ENCODE results near the gene SAMHD1.

SAMHD1 gene

DNA sequence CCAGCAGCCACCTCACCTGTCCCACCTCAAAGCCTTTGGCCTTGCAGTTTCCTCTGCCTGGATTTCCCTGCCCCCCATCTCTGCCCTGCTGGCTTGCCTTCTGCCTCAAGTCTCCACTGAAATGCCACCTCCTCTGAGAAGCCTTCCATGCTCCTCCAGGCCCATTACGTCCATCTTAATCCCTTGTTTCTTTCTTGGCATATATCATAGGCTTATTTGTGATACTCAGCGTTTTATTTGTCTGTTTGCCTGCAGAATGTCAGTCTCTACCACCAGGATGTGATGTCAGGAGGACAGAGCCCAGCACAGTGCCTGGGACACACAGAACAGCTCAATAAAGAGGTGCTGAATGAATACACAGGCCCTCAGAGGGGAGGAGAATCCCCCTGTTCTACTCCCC lies 100.0 kb downstream of the SAMHD1 start:
- Histone ChIP-seq H3K9ac (ENCODE audit: low read length) (no peak overlapping the region), H4K20me1 (ENCODE audit: low read depth, low read length) (no peaks in the 10 kb centered on the region), H3K36me3 (ENCODE audit: low read length) (no peaks in the 10 kb centered on the region; the same call in 1 of the 2 replicates), H3K79me2 (ENCODE audit: insufficient read depth, low read length) (peaks cover 88% of the 10 kb centered on the region), H3K4me2 (ENCODE audit: low read depth, low read length, poor library complexity, severe bottlenecking) (no peak overlapping the region), H3K27ac (ENCODE audit: low read depth, low read length) (peak overlapping the region; percentile 62), H3K9me3 (ENCODE audit: insufficient read depth, low read length) (0 out of 2 replicates have a peak, but pooled peaks cover 3% of the 10 kb centered on the region), H3K27me3 (ENCODE audit: low read length) (no peaks in the 10 kb centered on the region), H3K4me3 (ENCODE audit: insufficient read depth, low read length, poor library complexity, severe bottlenecking) (no peak overlapping the region), H2AFZ (ENCODE audit: low read depth, low read length, severe bottlenecking) (no peak overlapping the region), H3F3A (ENCODE audit: insufficient read depth) (peaks cover 39% of the 10 kb centered on the region), H3K9me2 (replicated peaks; ENCODE audit: insufficient read depth, low read length) (no peaks in the 10 kb centered on the region)
- TF ChIP-seq, protein P1, sequence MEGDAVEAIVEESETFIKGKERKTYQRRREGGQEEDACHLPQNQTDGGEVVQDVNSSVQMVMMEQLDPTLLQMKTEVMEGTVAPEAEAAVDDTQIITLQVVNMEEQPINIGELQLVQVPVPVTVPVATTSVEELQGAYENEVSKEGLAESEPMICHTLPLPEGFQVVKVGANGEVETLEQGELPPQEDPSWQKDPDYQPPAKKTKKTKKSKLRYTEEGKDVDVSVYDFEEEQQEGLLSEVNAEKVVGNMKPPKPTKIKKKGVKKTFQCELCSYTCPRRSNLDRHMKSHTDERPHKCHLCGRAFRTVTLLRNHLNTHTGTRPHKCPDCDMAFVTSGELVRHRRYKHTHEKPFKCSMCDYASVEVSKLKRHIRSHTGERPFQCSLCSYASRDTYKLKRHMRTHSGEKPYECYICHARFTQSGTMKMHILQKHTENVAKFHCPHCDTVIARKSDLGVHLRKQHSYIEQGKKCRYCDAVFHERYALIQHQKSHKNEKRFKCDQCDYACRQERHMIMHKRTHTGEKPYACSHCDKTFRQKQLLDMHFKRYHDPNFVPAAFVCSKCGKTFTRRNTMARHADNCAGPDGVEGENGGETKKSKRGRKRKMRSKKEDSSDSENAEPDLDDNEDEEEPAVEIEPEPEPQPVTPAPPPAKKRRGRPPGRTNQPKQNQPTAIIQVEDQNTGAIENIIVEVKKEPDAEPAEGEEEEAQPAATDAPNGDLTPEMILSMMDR (IDR thresholded peaks at IDR 0.05; ENCODE audit: insufficient read depth, low read length, poor library complexity, severe bottlenecking), result no peak
- TF ChIP-seq EZH2phosphoT487 (conservative IDR thresholded peaks at IDR 0.05; ENCODE audit: low read length), result no peak

DNA sequence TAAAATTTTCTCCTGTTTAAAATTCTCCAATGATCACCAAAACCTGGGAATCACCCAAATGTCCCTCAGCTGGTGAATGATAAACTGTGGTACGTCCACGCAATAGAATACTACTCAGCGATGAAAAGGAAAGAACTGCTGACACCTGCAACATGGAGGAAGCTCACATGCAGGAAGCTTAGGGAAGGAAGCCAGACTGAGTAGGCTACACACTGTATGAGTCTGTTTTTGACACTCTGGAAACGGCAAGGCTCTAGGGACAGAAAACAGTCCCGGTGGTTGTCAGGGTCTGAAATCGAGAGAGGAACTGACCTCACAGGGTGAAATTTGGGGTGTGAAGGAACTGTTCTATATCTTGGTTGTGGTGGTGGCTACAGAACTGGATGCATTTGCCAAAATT lies 100.7 kb downstream of the SAMHD1 start:
- Histone ChIP-seq H2AFZ (ENCODE audit: low read depth, low read length, severe bottlenecking) (no peak overlapping the region), H4K20me1 (ENCODE audit: low read depth, low read length) (no peaks in the 10 kb centered on the region), H3K9me3 (ENCODE audit: insufficient read depth, low read length) (0 out of 2 replicates have a peak, but pooled peaks cover 3% of the 10 kb centered on the region), H3K4me2 (ENCODE audit: low read depth, low read length, poor library complexity, severe bottlenecking) (no peak overlapping the region), H3K27me3 (ENCODE audit: low read length) (no peaks in the 10 kb centered on the region), H3K9me2 (replicated peaks; ENCODE audit: insufficient read depth, low read length) (no peaks in the 10 kb centered on the region), H3K9ac (ENCODE audit: low read length) (no peak overlapping the region), H3K36me3 (ENCODE audit: low read length) (no peaks in the 10 kb centered on the region; the same call in 1 of the 2 replicates), H3K27ac (ENCODE audit: low read depth, low read length) (peak overlapping the region; percentile 62), H3K79me2 (ENCODE audit: insufficient read depth, low read length) (peaks cover 80% of the 10 kb centered on the region), H3F3A (ENCODE audit: insufficient read depth) (peaks cover 46% of the 10 kb centered on the region), H3K4me3 (ENCODE audit: insufficient read depth, low read length, poor library complexity, severe bottlenecking) (no peak overlapping the region)
- TF ChIP-seq, protein P1 (IDR thresholded peaks at IDR 0.05; ENCODE audit: insufficient read depth, low read length, poor library complexity, severe bottlenecking), result no peak
- no peak for TF ChIP-seq EZH2phosphoT487 (conservative IDR thresholded peaks at IDR 0.05; ENCODE audit: low read length)

DNA sequence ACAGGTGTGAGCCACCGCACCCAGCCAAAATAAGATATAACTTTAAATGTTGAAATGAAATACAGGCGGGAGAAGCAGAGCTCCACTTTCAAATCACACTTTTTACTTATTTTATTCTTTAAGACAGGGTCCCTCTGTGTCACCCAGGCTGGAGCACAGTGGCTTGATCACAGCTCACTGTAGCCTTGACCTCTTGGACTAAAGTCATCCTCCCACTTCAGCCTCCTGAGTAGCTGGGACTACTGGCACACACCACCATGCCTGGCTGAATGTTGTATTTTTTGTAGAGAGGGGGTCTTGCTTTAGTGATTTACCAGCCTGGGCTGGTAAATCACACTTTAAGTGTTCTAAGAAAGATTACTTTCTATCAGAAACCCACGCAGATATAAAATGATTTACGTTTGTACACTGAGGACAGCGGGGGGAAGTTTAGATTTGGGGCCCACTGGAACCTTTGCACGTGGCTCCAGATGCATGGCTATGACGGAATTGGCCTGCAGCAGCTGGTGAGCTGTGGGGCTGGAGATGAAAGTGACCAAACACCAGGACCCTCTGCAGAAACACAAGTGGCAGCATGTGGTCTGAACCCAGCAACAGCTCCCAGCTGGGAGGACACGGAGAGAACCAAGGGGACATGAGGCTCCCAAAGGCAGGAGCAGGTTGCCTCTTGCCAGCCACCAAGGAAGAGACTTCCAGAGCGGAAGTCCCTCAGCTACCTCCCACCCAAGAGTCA lies 102.0 kb downstream of the SAMHD1 start:
- H3K27ac ChIP-seq (ENCODE audit: low read depth, low read length), result peak overlapping the region; percentile 99
- H3F3A ChIP-seq (ENCODE audit: insufficient read depth), result peaks cover 58% of the 10 kb centered on the region
- H3K9me3 ChIP-seq (ENCODE audit: insufficient read depth, low read length), result 0 out of 2 replicates have a peak, but pooled peaks cover 3% of the 10 kb centered on the region
- no peaks in the 10 kb centered on the region for H4K20me1 ChIP-seq (ENCODE audit: low read depth, low read length)
- H3K36me3 ChIP-seq (ENCODE audit: low read length), result no peaks in the 10 kb centered on the region; the same call in 1 of the 2 replicates
- peaks cover 68% of the 10 kb centered on the region for H3K79me2 ChIP-seq (ENCODE audit: insufficient read depth, low read length)
- H3K4me3 ChIP-seq (ENCODE audit: insufficient read depth, low read length, poor library complexity, severe bottlenecking), result no peak overlapping the region
- no peaks in the 10 kb centered on the region for H3K9me2 ChIP-seq (replicated peaks; ENCODE audit: insufficient read depth, low read length)
- H3K27me3 ChIP-seq (ENCODE audit: low read length), result no peaks in the 10 kb centered on the region
- H3K9ac ChIP-seq (ENCODE audit: low read length), result peak overlapping the region; percentile 32
- no peak overlapping the region for H2AFZ ChIP-seq (ENCODE audit: low read depth, low read length, severe bottlenecking)
- no peak for TF ChIP-seq EZH2phosphoT487 (conservative IDR thresholded peaks at IDR 0.05; ENCODE audit: low read length)
- TF ChIP-seq, protein P1 (IDR thresholded peaks at IDR 0.05; ENCODE audit: insufficient read depth, low read length, poor library complexity, severe bottlenecking), result no peak
- H3K4me2 ChIP-seq (ENCODE audit: low read depth, low read length, poor library complexity, severe bottlenecking), result peak overlapping the region; percentile 69

Measured in SU-DHL-6 (cell line).